HT1080 (cell line): ENCODE results near the gene UTP25. TPM values are rescaled to one million over a fixed set of nuclear protein-coding genes. Genes with fewer than 3 reads are reported as not detected.
"Not testable (repeated sequence)": the region's sequence is repeated elsewhere in the genome, so short reads cannot be mapped to it uniquely, and the experiment has no call there.

Source experiments
- DNase-seq: peaks from one replicate; pipeline ENCODE4 v3.0.0-alpha.2; 2015; ENCODE audit warnings: low read depth
- total RNA-seq: library from RNA; depleted of rRNA; stranded (reverse); fragments of >200 nt; shearing (Covaris generic); gene quantifications from 2 replicates; pipeline ENCODE4 v1.2.3, GENCODE V29; 2014; rRNA removed

UTP25 gene
- total RNA-seq, 1 experiment from 2014 or later: 12.4 TPM

DNA sequence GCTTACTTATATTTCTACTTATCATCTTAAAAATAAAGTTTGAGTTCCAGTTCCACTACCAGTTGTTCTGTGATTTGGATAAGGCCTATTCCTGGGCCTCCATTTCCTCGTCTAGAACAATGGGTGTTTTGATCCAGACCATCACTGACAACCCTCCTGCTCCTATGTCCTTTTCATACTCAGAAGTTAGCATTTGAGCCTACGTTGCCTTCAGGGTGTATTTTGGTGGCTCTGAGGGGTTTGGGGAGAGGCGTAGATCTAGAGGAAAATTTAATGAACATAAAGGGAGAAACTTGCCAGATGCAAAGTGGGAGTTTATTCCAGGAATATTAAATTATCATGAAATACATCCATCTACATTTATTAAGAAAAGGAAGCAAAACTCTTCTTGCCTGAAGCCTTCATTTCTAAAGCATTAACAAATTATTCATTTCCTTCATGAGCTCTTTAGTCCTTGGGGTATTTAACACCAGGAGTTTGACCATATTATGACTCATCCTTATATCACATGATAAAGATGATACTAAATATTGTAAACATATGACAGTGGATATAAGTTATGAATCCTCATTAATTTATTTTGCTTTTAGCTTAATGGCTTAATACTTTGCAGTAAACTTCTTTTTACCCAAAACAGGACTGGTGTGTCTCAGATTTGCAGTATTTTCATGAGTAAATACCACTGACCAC lies 63.0 kb downstream of the UTP25 start:
- DNase-seq: peak; percentile 32

DNA sequence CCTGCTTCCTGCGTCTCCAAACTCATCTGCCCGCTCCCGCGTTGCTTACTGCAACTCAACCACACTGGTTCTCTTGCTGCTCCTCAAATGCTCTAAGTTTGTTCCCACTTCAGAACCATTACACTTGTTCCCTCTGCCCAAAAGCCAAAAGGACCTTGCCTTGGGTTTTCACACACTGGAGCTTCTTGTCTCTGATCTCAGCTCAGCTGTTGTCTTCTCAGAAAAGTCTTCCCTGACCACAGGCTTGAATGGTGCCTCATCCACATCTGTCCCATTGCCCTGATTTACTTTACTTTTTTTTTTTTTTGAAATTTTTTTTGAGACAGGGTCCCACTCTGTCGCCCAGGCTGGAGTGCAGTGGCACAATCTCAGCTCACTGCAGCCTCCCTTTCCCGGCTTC lies 66.0 kb downstream of the UTP25 start:
- no peak for DNase-seq

DNA sequence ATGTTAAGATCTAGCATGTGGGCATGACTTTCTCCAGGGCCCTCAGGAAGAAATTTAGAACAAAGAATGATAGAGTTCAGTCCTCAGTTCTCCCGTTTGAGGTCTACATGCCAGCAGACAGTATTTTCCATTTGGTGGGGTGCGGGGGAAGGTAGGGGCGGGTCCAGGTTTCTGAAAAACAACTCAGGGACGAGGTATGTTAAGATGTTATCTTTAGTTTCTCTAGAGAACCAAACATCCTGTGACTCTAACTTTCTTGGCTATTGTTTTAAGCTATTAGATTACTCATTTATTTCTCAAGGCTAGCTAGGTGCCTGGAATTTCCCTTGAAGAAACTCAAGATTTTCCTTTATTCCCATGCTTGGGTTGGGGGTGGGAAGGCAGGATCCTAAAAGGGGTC lies 67.9 kb downstream of the UTP25 start:
- peak; percentile 90 for DNase-seq

DNA sequence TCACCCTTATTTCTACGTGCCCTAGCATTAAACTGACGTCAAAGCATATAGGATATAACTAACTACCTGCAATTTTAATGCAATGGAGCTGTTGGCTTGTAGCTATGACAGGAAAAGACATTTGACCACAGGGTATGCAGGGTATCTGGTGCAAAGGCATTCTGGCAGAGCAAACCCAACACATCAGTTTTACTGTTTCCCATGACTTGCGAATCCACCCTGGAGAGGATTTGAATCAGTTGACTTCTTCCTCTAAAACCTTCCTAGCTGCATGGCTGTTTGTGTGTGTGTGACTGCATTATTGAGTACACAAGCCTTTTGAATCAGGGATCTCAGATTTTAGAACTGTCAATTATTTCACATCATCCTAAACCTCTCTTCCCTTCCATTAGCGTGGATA lies 68.6 kb downstream of the UTP25 start:
- peak; percentile 55 for DNase-seq

DNA sequence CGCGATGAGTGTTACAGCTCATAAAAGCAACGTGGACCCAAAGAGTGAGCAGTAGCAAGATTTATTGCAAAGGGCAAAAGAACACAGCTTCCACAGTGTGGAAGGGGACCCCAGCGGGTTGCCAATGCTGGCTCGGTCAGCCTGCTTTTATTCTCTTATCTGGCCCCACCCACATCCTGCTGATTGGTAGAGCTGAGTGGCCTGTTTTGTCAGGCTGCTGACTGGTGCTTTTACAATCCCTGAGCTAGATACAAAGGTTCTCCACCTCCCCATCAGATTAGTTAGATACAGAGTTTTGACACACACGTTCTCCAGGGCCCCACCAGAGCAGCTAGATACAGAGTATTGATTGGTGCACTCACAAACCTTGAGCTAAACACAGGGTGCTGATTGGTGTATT lies 70.5 kb downstream of the UTP25 start:
- DNase-seq: not testable (repeated sequence)

DNA sequence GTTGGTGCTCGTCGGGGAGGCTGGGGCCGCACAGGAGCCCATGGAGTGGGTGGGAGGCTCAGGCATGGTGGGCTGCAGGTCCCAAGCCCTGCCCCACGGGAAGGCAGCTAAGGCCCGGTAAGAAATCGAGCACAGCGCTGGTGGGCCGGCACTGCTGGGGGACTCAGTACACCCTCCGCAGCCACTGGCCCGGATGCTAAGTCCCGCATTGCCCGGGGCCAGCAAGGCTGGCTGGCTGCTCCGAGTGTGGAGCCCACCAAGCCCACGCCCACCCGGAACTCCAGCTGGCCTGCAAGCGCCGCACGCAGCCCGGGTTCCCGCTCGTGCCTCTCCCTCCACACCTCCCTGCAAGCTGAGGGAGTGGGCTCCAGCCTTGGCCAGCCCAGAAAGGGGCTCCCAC lies 71.1 kb downstream of the UTP25 start:
- DNase-seq: not testable (repeated sequence)

DNA sequence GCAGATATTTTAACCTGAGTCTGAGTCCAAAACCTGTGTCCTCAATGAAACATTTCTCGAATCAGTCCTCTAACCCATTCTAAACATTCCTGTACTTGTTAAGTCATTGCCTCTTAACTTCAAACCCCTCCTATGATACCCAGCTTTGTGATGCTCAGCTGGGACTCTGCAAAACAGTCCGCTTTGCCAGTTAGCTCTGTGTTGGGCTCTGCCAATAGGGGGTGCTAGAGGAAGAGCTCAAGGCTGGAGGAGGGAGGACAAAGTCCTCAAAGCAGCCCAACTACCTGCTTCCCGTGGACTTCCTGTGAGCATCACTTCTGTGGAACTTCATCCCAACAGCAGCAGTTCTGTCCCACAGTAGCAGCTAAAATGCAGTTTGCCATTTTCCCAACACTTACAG lies 72.2 kb downstream of the UTP25 start:
- DNase-seq: peak; percentile 52

DNA sequence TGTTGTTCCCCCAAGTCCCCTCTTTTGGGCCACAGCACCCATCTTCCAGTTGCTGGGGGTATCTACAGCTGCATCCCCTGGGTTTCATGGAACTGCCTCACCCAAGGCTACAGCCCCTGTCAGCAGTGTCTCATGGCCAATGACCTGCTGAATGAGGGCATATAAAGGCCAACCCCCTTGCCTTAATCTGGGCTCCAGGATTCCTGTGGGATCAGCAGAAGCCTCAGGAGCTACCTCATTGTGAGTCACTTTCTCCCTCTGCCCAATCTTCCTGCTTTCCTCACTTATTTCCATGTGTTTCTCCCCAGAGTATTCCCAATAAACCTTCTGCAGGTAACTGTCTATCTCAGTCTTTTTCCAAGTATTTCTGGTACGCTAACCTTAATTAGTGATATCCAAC lies 73.0 kb downstream of the UTP25 start:
- peak; percentile 93 for DNase-seq

DNA sequence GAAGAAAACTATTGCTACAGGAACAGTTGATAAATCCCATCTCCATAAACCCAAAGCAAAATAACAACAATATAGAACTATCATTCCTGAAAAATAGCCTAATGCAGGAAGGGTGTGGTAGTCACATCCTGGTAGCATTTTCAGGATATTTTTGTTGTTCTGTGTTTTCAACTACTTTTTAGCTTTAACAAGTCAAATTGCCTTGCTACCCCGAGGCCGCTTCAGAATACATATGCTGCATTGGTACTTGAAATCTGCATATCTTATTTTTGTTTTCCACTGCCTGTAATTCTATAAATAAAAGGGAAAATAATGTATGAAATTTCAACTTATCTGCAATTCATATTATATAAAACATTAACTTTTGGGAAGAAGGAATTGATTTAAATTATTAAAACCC lies 73.4 kb downstream of the UTP25 start:
- no peak for DNase-seq

DNA sequence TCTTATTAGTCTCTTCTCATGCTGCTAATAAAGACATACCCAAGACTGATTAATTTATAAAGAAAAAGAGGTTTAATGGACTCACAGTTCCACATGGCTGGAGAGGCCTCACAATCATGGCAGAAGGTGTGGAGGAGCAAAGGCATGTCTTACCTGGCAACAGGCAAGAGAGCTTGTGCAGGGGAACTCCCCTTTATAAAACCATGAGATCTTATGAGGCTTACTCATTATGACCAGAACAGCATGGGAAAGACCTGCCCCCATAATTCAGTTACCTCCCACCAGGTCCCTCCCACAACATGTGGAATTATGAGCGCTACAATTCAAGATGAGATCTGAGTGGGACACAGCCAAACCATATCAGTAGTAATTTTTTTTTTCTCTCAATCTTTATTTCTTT lies 77.0 kb downstream of the UTP25 start:
- DNase-seq: not testable (repeated sequence)

Other genes starting within 250 kb of the UTP25 start
- gene CAMK1G, start 244.3 kb upstream of the UTP25 start, total RNA-seq: not detected in 2 replicates
- 387 and 423 TPM in 2 replicates for gene LAMB3, start 175.5 kb upstream of the UTP25 start, total RNA-seq
- gene G0S2, start 152.6 kb upstream of the UTP25 start, total RNA-seq: not detected in 2 replicates
- gene HSD11B1, start 123.1 kb upstream of the UTP25 start, total RNA-seq: 45.4 and 45.9 TPM in 2 replicates
- gene TRAF3IP3, start 71.9 kb upstream of the UTP25 start, total RNA-seq: not detected in 2 replicates
- gene C1orf74, start 43.4 kb upstream of the UTP25 start, total RNA-seq: 3.9 and 4.5 TPM in 2 replicates
- 0.05 TPM in 1 of 2 replicates, not detected in the other for gene IRF6, start 21.8 kb upstream of the UTP25 start, total RNA-seq
- 5.9 and 8.3 TPM in 2 replicates for gene SYT14, start 110.2 kb downstream of the UTP25 start, total RNA-seq